Hepatocyte (in vitro differentiated cells): ENCODE measurements around the gene DNAJC8.

ENCODE experiments used
- EZH2 ChIP-seq: fragments of 200-600 bp; sonication (generic); IDR thresholded peaks from 2 replicates; pipeline ENCODE4 v1.6.1; 2016; ENCODE audit warnings: antibody characterized with exemption, mild to moderate bottlenecking, borderline replicate concordance
- EZH2phosphoT487 ChIP-seq: fragments of 200-600 bp; sonication (generic); IDR thresholded peaks from one replicate; pipeline ENCODE4 v1.6.1; 2018; ENCODE audit warnings: antibody characterized with exemption, mild to moderate bottlenecking, low read depth, moderate library complexity; ENCODE audit not compliant: unreplicated experiment, severe bottlenecking
- TF ChIP-seq, protein P1 (sequence below): fragments of 200-600 bp; sonication (generic); IDR thresholded peaks from 2 replicates; pipeline ENCODE4 v1.5.1; 2016; ENCODE audit warnings: antibody characterized with exemption, mild to moderate bottlenecking; ENCODE audit not compliant: poor library complexity

DNA sequence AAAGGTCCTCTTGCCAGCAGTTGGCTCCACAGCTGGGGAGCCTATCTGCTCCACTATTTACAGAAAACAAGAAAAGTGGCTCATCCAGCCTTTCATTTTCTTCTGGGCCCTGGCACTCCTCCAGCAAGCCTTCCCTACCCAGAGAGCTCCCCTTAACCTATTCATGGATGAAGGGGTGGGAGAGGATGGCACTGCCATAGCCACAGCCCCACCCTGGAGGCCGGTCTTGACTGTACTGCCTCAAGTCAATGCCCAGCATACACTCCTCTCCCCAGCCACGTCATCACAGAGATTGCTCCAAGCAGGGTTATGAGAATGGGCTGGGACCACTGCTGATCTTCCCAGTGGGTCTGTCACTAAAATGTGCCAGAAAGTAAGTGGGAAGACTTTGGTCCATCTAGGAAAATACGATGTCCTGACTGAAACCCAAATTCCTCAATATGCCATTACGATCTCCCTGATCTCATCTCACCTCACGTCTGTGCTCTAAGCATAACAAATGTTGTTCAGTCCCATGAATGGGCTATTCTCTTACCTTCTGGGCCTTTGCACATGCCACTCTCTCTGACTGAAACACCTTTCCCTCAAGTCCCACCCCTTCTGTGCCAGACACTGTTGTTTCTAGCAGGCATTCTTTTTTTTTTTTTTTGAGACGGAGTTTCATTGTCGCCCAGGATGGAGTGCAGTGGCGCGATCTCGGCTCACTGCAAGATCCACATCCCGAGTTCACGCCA lies 35.0 kb downstream of the DNAJC8 start:
- TF ChIP-seq, protein P1, sequence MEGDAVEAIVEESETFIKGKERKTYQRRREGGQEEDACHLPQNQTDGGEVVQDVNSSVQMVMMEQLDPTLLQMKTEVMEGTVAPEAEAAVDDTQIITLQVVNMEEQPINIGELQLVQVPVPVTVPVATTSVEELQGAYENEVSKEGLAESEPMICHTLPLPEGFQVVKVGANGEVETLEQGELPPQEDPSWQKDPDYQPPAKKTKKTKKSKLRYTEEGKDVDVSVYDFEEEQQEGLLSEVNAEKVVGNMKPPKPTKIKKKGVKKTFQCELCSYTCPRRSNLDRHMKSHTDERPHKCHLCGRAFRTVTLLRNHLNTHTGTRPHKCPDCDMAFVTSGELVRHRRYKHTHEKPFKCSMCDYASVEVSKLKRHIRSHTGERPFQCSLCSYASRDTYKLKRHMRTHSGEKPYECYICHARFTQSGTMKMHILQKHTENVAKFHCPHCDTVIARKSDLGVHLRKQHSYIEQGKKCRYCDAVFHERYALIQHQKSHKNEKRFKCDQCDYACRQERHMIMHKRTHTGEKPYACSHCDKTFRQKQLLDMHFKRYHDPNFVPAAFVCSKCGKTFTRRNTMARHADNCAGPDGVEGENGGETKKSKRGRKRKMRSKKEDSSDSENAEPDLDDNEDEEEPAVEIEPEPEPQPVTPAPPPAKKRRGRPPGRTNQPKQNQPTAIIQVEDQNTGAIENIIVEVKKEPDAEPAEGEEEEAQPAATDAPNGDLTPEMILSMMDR, result no peak
- TF ChIP-seq EZH2phosphoT487 (no peak), EZH2 (no peak)
